ENCODE data around the gene TMPRSS9.

- TF ChIP-seq CTCF (IDR thresholded peaks at IDR 0.05) = no peak
- TF ChIP-seq POLR2A (IDR thresholded peaks at IDR 0.05) = no peak
Observed at GRCh38 chr19:2436384-2436783, 76.3 kb downstream of the TMPRSS9 start.
